Stimulated activated naive CD4-positive, alpha-beta T cell treated with Interleukin-2 at 50 U/mL for 16 hours (primary cell): ENCODE data around the gene TBCD.
A peak's percentile ranks its signal among the peaks of the same experiment; 100 is the strongest.
"Not testable (repeated sequence)": the region's sequence is repeated elsewhere in the genome, so short reads cannot be mapped to it uniquely, and the experiment has no call there.

Source experiments
- DNase-seq: peaks from one replicate; lab custom pipeline; 2025; lab: John Stamatoyannopoulos, UW

The TBCD gene

GRCh38 chr17:82974136-82974952, 222.5 kb downstream of the TBCD start:
- DNase-seq = no peak

GRCh38 chr17:82976982-82977488, 225.2 kb downstream of the TBCD start:
- no peak for DNase-seq

GRCh38 chr17:82977606-82978005, 225.7 kb downstream of the TBCD start:
- DNase-seq = no peak

- no peak for DNase-seq
Measured at GRCh38 chr17:82978765-82979349, 227.0 kb downstream of the TBCD start.

GRCh38 chr17:82979718-82980117, 227.9 kb downstream of the TBCD start:
- no peak for DNase-seq

- DNase-seq = no peak
Measured at GRCh38 chr17:82980632-82981031, 228.8 kb downstream of the TBCD start.

GRCh38 chr17:82981141-82981730, 229.4 kb downstream of the TBCD start:
- no peak for DNase-seq

- no peak for DNase-seq
Measured at GRCh38 chr17:82983510-82984248, 231.8 kb downstream of the TBCD start.

- DNase-seq = not testable (repeated sequence)
Measured at GRCh38 chr17:82984249-82984617, 232.4 kb downstream of the TBCD start.

GRCh38 chr17:82984751-82985427, 233.0 kb downstream of the TBCD start:
- DNase-seq = no peak

GRCh38 chr17:82985428-82985805, 233.6 kb downstream of the TBCD start:
- DNase-seq = no peak

GRCh38 chr17:82985973-82986372, 234.1 kb downstream of the TBCD start:
- peak; percentile 26 for DNase-seq

GRCh38 chr17:82989051-82989450, 237.2 kb downstream of the TBCD start:
- not testable (repeated sequence) for DNase-seq

- no peak for DNase-seq
Measured at GRCh38 chr17:82989881-82990280, 238.0 kb downstream of the TBCD start.

GRCh38 chr17:82993005-82993404, 241.1 kb downstream of the TBCD start:
- DNase-seq = no peak
